HG03457 (cell line): ENCODE measurements around the gene AMN.
"Not testable (repeated sequence)": the region's sequence is repeated elsewhere in the genome, so short reads cannot be mapped to it uniquely, and the experiment has no call there.

Experiments
- ATAC-seq: cut with Tn5 transposase; IDR thresholded peaks from one replicate; pipeline ENCODE4 v1.9.1; 2021; ENCODE audit warnings: moderate number of reproducible peaks; ENCODE audit not compliant: unreplicated experiment

AMN gene

DNA sequence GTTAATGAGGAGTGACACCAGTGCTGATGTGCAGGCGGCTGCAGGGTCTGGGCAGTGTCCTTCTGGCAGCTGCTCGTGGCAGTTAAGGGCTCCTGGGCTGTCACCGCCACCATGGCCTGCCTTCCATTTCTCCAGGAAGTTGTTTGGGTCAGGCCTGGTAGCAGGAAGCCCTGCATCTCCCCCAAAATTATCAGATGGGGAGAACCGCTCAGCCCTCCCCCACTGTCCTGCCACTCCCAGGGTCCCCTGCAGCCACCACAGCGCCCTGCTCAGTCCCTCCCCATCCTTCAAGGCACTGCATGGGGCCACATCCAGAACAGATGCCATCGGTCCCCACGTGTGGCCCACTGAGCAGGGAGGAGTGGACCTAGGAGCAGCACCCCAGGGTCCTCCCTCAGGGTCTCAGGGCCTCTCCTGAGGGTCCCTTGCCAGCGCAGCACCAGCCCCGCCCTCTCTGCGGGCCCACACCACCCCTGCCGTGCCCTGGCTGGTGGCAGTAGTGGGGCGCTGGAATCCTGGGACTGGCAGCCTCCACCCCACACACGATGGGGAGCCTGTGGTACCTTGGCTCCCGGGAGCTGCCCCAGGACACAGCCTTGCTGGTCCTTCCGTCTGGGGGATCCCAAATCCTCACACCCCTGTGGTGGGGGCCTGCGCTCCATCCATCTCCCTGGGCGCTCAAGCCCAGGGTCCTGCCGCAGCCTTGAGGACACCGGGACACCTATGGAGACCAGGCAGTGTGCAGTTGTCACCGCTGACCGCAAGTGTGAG, 10.3 kb upstream of the AMN start:
- ATAC-seq: no peak

- ATAC-seq: no peak
These were observed 8.9 kb upstream of the AMN start for GRCh38 chr14:102913341-102914211.

DNA sequence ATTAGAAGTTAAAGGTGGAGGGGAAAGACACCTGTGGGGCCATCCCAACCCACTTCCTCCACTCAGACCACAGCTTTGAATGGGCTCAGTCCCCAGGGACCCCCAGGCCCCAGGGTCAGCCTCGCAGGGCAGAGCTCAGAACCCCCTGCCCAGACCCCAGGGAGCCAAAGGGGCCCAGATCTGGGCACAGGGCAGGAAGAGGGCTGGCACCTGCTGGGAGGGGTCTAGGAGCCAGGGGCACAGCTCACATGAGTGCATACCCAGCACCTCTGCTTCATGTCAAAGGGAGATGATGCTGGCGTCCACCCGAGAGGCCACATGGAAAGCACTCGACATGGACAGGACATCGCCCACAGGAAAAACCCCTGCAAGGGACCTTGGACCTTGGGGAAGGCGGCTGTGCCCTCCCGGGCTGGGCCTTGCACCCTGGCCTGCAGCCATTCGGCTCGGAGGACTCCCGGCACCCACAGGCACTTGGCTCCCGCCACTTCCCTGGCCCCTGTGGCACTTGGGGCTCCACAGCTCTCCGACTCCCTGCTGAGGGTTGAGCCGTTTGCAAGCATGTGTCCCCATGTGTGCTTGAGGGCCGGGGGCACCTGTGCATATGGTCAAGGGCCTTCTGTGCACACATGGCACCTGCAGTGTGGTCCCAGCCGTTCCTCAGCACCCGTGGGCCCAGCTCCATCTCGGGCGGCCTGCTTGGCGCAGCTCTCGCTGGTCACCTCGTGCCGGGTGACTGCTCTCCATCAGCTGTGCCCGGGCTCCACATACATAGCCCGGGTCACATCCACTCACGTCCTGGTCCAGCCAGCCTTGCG, 7.8 kb upstream of the AMN start:
- ATAC-seq: no peak

DNA sequence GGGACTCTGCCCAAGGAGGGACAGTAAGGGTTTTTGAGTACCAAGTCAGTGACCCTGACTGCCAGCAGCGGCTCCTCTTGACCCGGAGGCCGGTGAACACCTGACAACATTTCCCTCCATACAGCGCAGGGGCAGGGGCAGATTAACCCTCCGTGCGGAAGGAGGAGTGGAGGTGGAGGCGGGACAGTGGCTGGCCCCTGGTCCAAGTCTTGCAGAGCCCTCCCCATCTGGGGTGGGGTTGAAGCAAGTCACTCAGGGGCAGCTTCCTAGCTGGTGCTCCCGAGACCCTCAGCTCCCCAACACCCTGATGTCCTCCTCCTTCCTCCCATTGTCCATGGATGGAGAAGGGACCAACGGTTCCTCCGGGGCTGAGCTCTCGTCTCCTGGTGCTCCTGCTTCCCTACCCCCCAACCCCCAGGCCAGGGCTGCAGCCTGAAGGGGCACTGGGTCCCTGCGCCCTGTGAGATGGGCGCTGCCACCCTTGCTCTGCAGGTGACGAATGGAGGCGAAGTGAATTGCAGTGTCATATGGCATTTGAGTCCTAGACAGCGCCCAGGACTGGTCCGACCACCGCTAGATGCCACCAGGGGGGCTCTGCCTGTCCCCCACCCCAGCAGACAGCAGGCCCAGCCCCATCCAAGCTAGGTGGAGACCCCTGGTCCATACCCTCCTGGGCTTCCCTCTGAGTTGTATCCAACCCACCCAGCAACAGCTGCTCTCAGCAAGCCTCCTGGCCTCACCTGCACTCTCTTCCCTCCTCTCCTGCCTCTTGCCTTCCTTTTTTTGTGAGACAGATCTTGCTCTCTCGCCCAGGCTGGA, 7.0 kb upstream of the AMN start:
- ATAC-seq: no peak

- ATAC-seq: no peak
These were observed 6.0 kb upstream of the AMN start for GRCh38 chr14:102916347-102917055.

DNA sequence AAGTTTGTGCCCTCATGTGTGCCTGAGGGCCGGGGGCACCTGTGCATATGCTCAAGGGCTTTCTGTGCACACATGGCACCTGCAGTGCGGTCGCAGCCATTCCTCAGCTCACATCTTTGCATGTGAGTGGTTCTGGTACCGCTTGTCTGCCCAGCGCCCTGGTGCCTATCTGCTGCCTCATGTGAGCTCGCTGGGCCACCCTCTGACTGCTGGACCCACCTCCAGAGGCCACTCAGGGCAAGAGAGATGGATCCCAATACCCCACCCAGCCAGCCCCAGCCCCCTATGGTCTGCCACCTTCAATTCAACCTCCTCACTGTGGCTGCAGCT, 5.4 kb upstream of the AMN start:
- ATAC-seq: no peak

- no peak for ATAC-seq
These were observed 4.8 kb upstream of the AMN start for GRCh38 chr14:102917469-102918211.

- ATAC-seq: no peak
These were observed 4.0 kb upstream of the AMN start for GRCh38 chr14:102918438-102918837.

DNA sequence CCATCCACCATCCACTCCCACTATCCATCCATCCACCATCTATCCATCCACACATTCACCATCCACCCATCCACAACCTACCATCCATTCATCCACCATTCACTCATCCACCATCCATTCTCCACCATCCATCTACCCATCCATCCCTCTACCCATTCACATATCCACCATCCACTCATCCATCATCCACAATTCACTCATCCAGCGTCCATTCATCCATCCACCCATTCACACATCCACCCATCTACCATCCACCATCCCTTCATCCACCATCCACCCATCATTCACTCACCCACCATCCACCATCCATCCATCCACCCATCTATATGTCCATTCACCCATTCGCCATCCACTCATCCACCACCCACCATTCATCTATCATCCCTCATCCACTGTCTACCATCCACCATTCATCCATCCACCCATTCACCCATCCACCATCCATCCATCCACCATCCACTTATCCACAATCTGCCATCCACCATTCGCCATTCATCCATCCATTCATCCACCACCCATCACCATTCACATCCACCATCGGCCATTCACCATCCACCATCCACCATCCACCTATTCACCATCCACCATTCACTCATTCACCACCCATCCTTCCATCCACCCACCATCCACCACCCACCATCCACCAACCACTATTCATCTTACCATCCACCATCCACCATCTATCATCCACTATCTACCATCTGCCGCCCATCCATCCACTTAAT, 2.0 kb upstream of the AMN start:
- ATAC-seq: no peak

DNA sequence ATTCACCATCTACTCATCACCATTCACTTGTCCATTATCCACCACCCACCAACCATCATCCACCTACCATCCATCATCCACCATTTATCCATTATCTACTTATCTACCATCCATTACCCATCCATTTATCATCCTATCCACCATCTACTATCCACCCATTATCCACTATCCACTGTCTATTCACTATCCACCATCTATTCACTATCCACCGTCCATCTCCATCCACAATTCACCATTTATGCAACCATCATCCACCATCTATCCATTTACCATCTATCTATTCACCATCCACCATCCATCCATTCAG, 1.5 kb upstream of the AMN start:
- ATAC-seq: no peak

GRCh38 chr14:102923201-102923924, 900 bp downstream of the AMN start:
- ATAC-seq: no peak

- no peak for ATAC-seq
These were observed 1.5 kb downstream of the AMN start for GRCh38 chr14:102923925-102924486.

DNA sequence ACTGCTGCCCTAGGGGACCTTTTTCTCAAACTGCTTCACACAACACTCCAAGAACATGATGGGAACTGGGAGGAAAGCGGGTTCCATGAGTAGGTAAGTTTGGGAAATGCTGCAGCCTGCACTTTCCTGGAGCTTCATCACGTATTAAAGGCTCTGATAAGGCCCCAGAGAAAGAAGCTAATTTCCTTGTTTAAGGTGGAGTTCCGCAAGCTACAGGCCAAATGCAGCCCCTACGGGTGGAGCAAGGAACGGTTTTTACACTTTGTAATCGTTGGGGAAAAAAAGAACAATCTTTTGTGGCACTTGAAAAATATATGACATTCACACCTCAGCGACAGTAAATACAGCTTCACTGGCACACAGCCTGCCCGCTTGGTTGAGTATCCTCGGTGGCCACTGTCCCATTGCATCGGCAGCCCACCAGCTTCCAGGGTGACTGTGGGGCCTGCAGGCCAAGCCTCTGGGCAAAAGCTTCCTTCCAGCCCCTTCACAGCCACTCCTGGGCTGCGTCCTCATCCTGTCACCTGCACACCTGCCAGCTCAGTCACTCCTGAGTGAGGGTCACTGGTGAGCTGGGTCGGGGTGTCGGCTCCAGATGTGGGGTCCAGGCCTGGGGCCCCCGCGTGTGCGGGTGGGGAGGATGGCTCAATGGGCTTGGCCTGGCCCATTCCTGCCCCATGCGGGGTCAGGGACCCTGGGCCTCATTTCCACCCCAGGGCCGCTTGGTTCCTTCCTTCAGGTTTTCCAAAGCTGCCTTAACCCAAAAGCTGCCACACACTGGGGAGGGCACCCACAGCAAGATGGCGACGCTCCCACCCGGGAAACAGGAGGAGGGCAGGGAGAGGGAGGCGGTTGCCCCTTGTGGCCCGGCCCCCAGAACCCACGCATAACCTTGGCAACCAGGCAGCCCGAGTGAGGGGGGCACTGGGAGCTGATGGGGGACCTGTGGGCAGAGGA, 2.4 kb downstream of the AMN start:
- no peak for ATAC-seq

DNA sequence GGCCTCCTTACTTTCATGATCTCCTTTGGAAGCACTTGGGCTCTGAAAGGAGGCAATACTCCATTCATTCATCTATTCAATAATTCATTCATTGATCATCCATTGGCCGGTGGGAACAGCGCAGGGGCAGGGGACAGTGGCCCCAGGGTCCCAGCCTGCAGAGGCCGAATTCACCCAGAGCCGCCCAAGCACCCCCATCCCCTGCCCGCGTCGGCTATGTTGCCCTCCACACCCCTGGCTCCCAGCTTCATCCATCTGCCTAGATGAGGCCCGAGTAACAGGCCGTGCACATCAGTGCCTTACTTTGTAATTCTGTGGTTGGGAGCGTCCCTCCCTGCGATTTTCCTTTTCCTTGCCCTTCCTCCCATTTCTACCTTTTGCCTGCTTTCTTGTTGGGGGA, 3.2 kb downstream of the AMN start:
- no peak for ATAC-seq

GRCh38 chr14:102926104-102926503, 3.6 kb downstream of the AMN start:
- ATAC-seq: no peak

- ATAC-seq: not testable (repeated sequence)
These were observed 4.4 kb downstream of the AMN start for GRCh38 chr14:102926840-102927239.
